WTC11 (cell line): Measurements from ENCODE around the gene CMTM7. TPM values are rescaled to one million over a fixed set of nuclear protein-coding genes. Genes with fewer than 3 reads are reported as not detected.

Experiments
- ATAC-seq: fragments of 200-7000 bp; cut with Tn5 transposase; 2 replicates; pipeline ENCODE4 v1.10.0; 2021; ENCODE audit warnings: mild to moderate bottlenecking, moderate library complexity
- CTCF ChIA-PET: fragments of 300-600 bp; sonication (Branson Sonifier 250); formaldehyde crosslinking; loops from one replicate; lab custom pipeline; 2021; ENCODE audit warnings: antibody characterized with exemption; lab: Charles Lee
- POLR2A ChIA-PET: fragments of 350-600 bp; sonication (Branson Sonifier 250); formaldehyde crosslinking; loops from one replicate; lab custom pipeline; 2021; ENCODE audit warnings: antibody characterized with exemption; lab: Charles Lee
- DNase-seq: peaks from one replicate; pipeline ENCODE4 v3.0.0; 2021; ENCODE audit warnings: low spot score
- H3K27ac Mint-ChIP-seq: 2 replicates; pipeline ENCODE4 v1.8.0; 2021; ENCODE audit warnings: mixed read lengths
- H3K27me3 Mint-ChIP-seq: 2 replicates; pipeline ENCODE4 v1.8.0; 2021; ENCODE audit warnings: low read depth, mild to moderate bottlenecking, moderate library complexity, mixed read lengths
- H3K36me3 Mint-ChIP-seq: 2 replicates; pipeline ENCODE4 v1.8.0; 2021; ENCODE audit warnings: mixed read lengths
- H3K4me1 Mint-ChIP-seq: 2 replicates; pipeline ENCODE4 v1.8.0; 2022; ENCODE audit warnings: mixed read lengths
- H3K4me3 Mint-ChIP-seq: 2 replicates; pipeline ENCODE4 v1.8.0; 2021; ENCODE audit warnings: mild to moderate bottlenecking, moderate library complexity, mixed read lengths
- H3K9me3 Mint-ChIP-seq: 2 replicates; pipeline ENCODE4 v1.8.0; 2021; ENCODE audit warnings: mixed read lengths
- ATF1 ChIP-seq: sonication (generic); formaldehyde crosslinking; IDR thresholded peaks from 2 replicates; pipeline ENCODE4 v1.8.1; 2023; ENCODE audit warnings: mild to moderate bottlenecking, moderate library complexity, missing genetic modification reagents
- FOXP1 ChIP-seq: sonication (generic); formaldehyde crosslinking; IDR thresholded peaks from 2 replicates; pipeline ENCODE4 v1.8.0; 2022; ENCODE audit warnings: missing genetic modification reagents, mild to moderate bottlenecking, moderate library complexity, borderline replicate concordance
- GABPB1 ChIP-seq: sonication (generic); formaldehyde crosslinking; IDR thresholded peaks from 2 replicates; pipeline ENCODE4 v1.8.1; 2023; ENCODE audit warnings: mild to moderate bottlenecking, missing genetic modification reagents
- IRF2 ChIP-seq: sonication (generic); formaldehyde crosslinking; IDR thresholded peaks from 2 replicates; pipeline ENCODE4 v1.8.0; 2022; ENCODE audit warnings: low read depth, missing genetic modification reagents, borderline replicate concordance
- JAZF1 ChIP-seq: fragments of 250-450 bp; sonication (Bioruptor Pico); IDR thresholded peaks from 2 replicates; pipeline ENCODE4 v1.9.0; 2021; ENCODE audit warnings: moderate library complexity, mild to moderate bottlenecking, inconsistent platforms
- MXD4 ChIP-seq: fragments of 250-450 bp; sonication (Bioruptor Pico); IDR thresholded peaks from 2 replicates; pipeline ENCODE4 v1.8.0; 2021; ENCODE audit warnings: mild to moderate bottlenecking, moderate library complexity, borderline replicate concordance
- NFATC4 ChIP-seq: fragments of 250-450 bp; sonication (Bioruptor Pico); IDR thresholded peaks from 2 replicates; pipeline ENCODE4 v1.9.0; 2021; ENCODE audit warnings: mild to moderate bottlenecking
- PRRX2 ChIP-seq: fragments of 250-450 bp; sonication (Bioruptor Pico); IDR thresholded peaks from 2 replicates; pipeline ENCODE4 v1.8.0; 2021; ENCODE audit warnings: mild to moderate bottlenecking
- RELA ChIP-seq: sonication (generic); formaldehyde crosslinking; IDR thresholded peaks from 2 replicates; pipeline ENCODE4 v1.8.1; 2022; ENCODE audit warnings: missing genetic modification reagents, mild to moderate bottlenecking, borderline replicate concordance
- SMAD3 ChIP-seq: sonication (generic); formaldehyde crosslinking; IDR thresholded peaks from 2 replicates; pipeline ENCODE4 v1.8.0; 2022; ENCODE audit warnings: missing genetic modification reagents, mild to moderate bottlenecking, borderline replicate concordance
- SOX15 ChIP-seq: fragments of 250-450 bp; sonication (Bioruptor Pico); IDR thresholded peaks from 2 replicates; pipeline ENCODE4 v1.9.0; 2021; ENCODE audit warnings: mild to moderate bottlenecking
- ZBTB21 ChIP-seq: sonication (generic); formaldehyde crosslinking; IDR thresholded peaks from 2 replicates; pipeline ENCODE4 v1.8.1; 2023; ENCODE audit warnings: mild to moderate bottlenecking, missing genetic modification reagents, borderline replicate concordance
- ZNF671 ChIP-seq: fragments of 250-450 bp; sonication (Bioruptor Pico); IDR thresholded peaks from 2 replicates; pipeline ENCODE4 v1.8.0; 2021; ENCODE audit warnings: mild to moderate bottlenecking
- total RNA-seq: library from RNA; stranded (reverse); gene quantifications from 3 replicates; pipeline ENCODE4 v1.2.3, GENCODE V29; 2021
- TF ChIP-seq, protein P1 (sequence below): sonication (generic); formaldehyde crosslinking; IDR thresholded peaks from 2 replicates; pipeline ENCODE4 v1.8.1; 2022; ENCODE audit warnings: low read depth, missing genetic modification reagents, borderline replicate concordance
- TF ChIP-seq, protein P2 (sequence below): fragments of 250-450 bp; sonication (Bioruptor Pico); IDR thresholded peaks from 2 replicates; pipeline ENCODE4 v1.9.0; 2021; ENCODE audit warnings: mild to moderate bottlenecking, borderline replicate concordance
- TF ChIP-seq, protein P3 (sequence below): sonication (generic); formaldehyde crosslinking; IDR thresholded peaks from 2 replicates; pipeline ENCODE4 v1.8.0; 2023; ENCODE audit warnings: missing genetic modification reagents
- TF ChIP-seq, protein P4 (sequence below): sonication (generic); formaldehyde crosslinking; IDR thresholded peaks from 2 replicates; pipeline ENCODE4 v1.8.0; 2022; ENCODE audit warnings: mild to moderate bottlenecking, missing genetic modification reagents
- TF ChIP-seq, protein P5 (sequence below): sonication (generic); formaldehyde crosslinking; IDR thresholded peaks from 2 replicates; pipeline ENCODE4 v1.8.0; 2022; ENCODE audit warnings: mild to moderate bottlenecking, missing genetic modification reagents
- TF ChIP-seq, protein P6 (sequence below): sonication (generic); formaldehyde crosslinking; IDR thresholded peaks from 2 replicates; pipeline ENCODE4 v1.8.1; 2023; ENCODE audit warnings: mild to moderate bottlenecking, missing genetic modification reagents, moderate library complexity

CMTM7 gene
- total RNA-seq, 1 experiment from 2014 or later = 23.4 TPM

DNA sequence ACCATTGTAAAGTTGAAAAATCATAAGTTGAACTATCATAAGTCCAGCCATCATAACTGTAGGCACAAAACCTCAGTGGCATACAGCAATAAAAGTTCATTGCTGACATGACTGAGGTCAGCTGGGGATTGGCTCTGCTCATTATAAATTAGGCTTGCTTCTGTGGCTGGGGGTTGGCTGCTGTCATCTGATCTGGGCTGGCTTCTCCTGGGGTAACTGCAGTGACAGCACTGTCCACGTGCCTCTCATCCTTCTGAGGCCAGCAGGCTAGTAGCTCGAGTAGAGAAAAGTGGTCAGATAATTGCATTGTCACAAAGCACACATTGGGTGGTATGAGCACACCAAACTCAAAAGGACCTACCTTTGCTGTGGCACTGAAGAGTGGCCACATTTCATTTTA is 31.3 kb downstream of the CMTM7 start (continued):
- TF ChIP-seq, protein P1, sequence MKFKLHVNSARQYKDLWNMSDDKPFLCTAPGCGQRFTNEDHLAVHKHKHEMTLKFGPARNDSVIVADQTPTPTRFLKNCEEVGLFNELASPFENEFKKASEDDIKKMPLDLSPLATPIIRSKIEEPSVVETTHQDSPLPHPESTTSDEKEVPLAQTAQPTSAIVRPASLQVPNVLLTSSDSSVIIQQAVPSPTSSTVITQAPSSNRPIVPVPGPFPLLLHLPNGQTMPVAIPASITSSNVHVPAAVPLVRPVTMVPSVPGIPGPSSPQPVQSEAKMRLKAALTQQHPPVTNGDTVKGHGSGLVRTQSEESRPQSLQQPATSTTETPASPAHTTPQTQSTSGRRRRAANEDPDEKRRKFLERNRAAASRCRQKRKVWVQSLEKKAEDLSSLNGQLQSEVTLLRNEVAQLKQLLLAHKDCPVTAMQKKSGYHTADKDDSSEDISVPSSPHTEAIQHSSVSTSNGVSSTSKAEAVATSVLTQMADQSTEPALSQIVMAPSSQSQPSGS (CRISPR knock-in tag) = no peak
- TF ChIP-seq ATF1 (CRISPR knock-in tag) (no peak), SOX15 (CRISPR knock-in tag) (no peak)

DNA sequence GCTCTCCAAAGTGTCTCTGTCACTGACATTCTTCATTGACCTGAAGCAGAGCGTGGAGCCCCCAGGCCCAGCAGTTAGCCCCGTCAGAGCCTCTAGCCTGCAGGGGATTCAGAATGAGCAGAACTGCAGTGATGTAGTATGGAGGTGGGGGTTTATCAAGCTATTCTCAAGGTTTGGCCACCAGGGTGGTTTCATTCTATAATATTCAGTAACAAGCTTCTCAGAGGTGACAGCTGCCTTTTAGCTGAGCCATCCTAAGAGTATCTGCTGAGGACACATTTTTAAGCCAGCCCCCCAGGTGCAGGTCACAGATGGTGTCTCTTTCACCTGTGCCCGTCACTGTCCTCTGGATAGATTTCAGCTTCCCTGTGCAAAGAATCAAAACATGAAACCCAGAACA is 31.9 kb downstream of the CMTM7 start:
- Mint-ChIP-seq H3K9me3 (peaks cover 14% of the 10 kb centered on the region), H3K27me3 (no peaks in the 10 kb centered on the region), H3K27ac (peak overlapping the region; percentile 33), H3K36me3 (peaks cover 14% of the 10 kb centered on the region)
- CTCF ChIA-PET = interaction anchor here (1.0 to 6.6 kb wide), 5 partner anchors 9 to 89 kb away, joined by 3 to 48 read pairs (median 8); no protein-coding TSS in a partner anchor
- POLR2A ChIA-PET = interaction anchor here (0.5 to 2.1 kb wide), 4 partner anchors 10 to 93 kb away, joined by 3 to 6 read pairs (median 4); no protein-coding TSS in a partner anchor
- TF ChIP-seq PRRX2 (CRISPR knock-in tag) = no peak
- TF ChIP-seq MXD4 (CRISPR knock-in tag) = no peak
- TF ChIP-seq, protein P2, sequence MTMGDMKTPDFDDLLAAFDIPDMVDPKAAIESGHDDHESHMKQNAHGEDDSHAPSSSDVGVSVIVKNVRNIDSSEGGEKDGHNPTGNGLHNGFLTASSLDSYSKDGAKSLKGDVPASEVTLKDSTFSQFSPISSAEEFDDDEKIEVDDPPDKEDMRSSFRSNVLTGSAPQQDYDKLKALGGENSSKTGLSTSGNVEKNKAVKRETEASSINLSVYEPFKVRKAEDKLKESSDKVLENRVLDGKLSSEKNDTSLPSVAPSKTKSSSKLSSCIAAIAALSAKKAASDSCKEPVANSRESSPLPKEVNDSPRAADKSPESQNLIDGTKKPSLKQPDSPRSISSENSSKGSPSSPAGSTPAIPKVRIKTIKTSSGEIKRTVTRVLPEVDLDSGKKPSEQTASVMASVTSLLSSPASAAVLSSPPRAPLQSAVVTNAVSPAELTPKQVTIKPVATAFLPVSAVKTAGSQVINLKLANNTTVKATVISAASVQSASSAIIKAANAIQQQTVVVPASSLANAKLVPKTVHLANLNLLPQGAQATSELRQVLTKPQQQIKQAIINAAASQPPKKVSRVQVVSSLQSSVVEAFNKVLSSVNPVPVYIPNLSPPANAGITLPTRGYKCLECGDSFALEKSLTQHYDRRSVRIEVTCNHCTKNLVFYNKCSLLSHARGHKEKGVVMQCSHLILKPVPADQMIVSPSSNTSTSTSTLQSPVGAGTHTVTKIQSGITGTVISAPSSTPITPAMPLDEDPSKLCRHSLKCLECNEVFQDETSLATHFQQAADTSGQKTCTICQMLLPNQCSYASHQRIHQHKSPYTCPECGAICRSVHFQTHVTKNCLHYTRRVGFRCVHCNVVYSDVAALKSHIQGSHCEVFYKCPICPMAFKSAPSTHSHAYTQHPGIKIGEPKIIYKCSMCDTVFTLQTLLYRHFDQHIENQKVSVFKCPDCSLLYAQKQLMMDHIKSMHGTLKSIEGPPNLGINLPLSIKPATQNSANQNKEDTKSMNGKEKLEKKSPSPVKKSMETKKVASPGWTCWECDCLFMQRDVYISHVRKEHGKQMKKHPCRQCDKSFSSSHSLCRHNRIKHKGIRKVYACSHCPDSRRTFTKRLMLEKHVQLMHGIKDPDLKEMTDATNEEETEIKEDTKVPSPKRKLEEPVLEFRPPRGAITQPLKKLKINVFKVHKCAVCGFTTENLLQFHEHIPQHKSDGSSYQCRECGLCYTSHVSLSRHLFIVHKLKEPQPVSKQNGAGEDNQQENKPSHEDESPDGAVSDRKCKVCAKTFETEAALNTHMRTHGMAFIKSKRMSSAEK (CRISPR knock-in tag) = no peak
- no peak for TF ChIP-seq SMAD3 (CRISPR knock-in tag)
- TF ChIP-seq RELA (CRISPR knock-in tag) = no peak
- TF ChIP-seq GABPB1 (CRISPR knock-in tag) = no peak
- TF ChIP-seq, protein P3, sequence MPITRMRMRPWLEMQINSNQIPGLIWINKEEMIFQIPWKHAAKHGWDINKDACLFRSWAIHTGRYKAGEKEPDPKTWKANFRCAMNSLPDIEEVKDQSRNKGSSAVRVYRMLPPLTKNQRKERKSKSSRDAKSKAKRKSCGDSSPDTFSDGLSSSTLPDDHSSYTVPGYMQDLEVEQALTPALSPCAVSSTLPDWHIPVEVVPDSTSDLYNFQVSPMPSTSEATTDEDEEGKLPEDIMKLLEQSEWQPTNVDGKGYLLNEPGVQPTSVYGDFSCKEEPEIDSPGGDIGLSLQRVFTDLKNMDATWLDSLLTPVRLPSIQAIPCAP = no peak
- TF ChIP-seq ZBTB21 = no peak
- TF ChIP-seq, protein P4, sequence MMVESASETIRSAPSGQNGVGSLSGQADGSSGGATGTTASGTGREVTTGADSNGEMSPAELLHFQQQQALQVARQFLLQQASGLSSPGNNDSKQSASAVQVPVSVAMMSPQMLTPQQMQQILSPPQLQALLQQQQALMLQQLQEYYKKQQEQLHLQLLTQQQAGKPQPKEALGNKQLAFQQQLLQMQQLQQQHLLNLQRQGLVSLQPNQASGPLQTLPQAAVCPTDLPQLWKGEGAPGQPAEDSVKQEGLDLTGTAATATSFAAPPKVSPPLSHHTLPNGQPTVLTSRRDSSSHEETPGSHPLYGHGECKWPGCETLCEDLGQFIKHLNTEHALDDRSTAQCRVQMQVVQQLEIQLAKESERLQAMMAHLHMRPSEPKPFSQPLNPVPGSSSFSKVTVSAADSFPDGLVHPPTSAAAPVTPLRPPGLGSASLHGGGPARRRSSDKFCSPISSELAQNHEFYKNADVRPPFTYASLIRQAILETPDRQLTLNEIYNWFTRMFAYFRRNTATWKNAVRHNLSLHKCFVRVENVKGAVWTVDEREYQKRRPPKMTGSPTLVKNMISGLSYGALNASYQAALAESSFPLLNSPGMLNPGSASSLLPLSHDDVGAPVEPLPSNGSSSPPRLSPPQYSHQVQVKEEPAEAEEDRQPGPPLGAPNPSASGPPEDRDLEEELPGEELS = no peak
- TF ChIP-seq, protein P5, sequence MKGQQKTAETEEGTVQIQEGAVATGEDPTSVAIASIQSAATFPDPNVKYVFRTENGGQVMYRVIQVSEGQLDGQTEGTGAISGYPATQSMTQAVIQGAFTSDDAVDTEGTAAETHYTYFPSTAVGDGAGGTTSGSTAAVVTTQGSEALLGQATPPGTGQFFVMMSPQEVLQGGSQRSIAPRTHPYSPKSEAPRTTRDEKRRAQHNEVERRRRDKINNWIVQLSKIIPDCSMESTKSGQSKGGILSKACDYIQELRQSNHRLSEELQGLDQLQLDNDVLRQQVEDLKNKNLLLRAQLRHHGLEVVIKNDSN (CRISPR knock-in tag) = no peak
- TF ChIP-seq, protein P6, sequence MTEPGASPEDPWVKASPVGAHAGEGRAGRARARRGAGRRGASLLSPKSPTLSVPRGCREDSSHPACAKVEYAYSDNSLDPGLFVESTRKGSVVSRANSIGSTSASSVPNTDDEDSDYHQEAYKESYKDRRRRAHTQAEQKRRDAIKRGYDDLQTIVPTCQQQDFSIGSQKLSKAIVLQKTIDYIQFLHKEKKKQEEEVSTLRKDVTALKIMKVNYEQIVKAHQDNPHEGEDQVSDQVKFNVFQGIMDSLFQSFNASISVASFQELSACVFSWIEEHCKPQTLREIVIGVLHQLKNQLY (CRISPR knock-in tag) = no peak
- no peak for TF ChIP-seq NFATC4 (CRISPR knock-in tag)
- TF ChIP-seq FOXP1 (CRISPR knock-in tag) = no peak
- TF ChIP-seq IRF2 (CRISPR knock-in tag) = no peak
- no peak for TF ChIP-seq JAZF1
- no peak for TF ChIP-seq ZNF671 (CRISPR knock-in tag)
- TF ChIP-seq SOX15 (CRISPR knock-in tag) = no peak
- TF ChIP-seq, all 79 proteins: peak for 0
- DNase-seq = no peak
- no peak overlapping the region for H3K4me3 Mint-ChIP-seq
- ATAC-seq = no peak
- H3K4me1 Mint-ChIP-seq = peaks cover 34% of the 10 kb centered on the region
